Smooth muscle cell (in vitro differentiated cells): ENCODE data around the gene CTNND2. TPM values are rescaled to one million over a fixed set of nuclear protein-coding genes. Genes with fewer than 3 reads are reported as not detected.

Source experiments
- DNase-seq: peaks from one replicate; lab custom pipeline; 2025; ENCODE audit not compliant: unreplicated experiment; lab: John Stamatoyannopoulos, UW
- H2AFZ ChIP-seq: fragments of 200-600 bp; sonication (generic); 2 replicates; pipeline ENCODE4 v1.6.0; 2016; ENCODE audit warnings: antibody characterized with exemption, low read depth, mild to moderate bottlenecking
- H3F3A ChIP-seq: fragments of 200-600 bp; sonication (generic); 2 replicates; pipeline ENCODE4 v1.6.0; 2017; ENCODE audit warnings: antibody characterized with exemption, low read depth
- H3K27ac ChIP-seq: fragments of 200-600 bp; sonication (generic); 2 replicates; pipeline ENCODE4 v1.5.1; 2016; ENCODE audit warnings: low read depth, mild to moderate bottlenecking
- H3K27me3 ChIP-seq: fragments of 200-600 bp; sonication (generic); 2 replicates; pipeline ENCODE4 v1.6.1; 2016; ENCODE audit warnings: low read depth, mild to moderate bottlenecking
- H3K36me3 ChIP-seq: fragments of 200-600 bp; sonication (generic); 2 replicates; pipeline ENCODE4 v1.5.1; 2016; ENCODE audit warnings: low read depth
- H3K4me1 ChIP-seq: fragments of 200-600 bp; sonication (generic); 2 replicates; pipeline ENCODE4 v1.5.1; 2016; ENCODE audit warnings: low read depth
- H3K4me2 ChIP-seq: fragments of 200-600 bp; sonication (generic); 2 replicates; pipeline ENCODE4 v1.6.0; 2016; ENCODE audit warnings: mild to moderate bottlenecking
- H3K4me3 ChIP-seq: fragments of 200-600 bp; sonication (generic); 2 replicates; pipeline ENCODE4 v1.5.1; 2016; ENCODE audit warnings: mild to moderate bottlenecking
- H3K79me2 ChIP-seq: fragments of 200-600 bp; sonication (generic); 2 replicates; pipeline ENCODE4 v1.6.0; 2016; ENCODE audit warnings: low read depth, mild to moderate bottlenecking
- H3K9ac ChIP-seq: fragments of 200-600 bp; sonication (generic); 2 replicates; pipeline ENCODE4 v1.6.0; 2016; ENCODE audit warnings: low read depth
- H3K9me3 ChIP-seq: fragments of 200-600 bp; sonication (generic); replicated peaks from 2 replicates; pipeline ENCODE4 v1.5.1; 2016; ENCODE audit warnings: low read depth
- H4K20me1 ChIP-seq: fragments of 200-600 bp; sonication (generic); 2 replicates; pipeline ENCODE4 v1.6.0; 2016; ENCODE audit warnings: low read depth
- WGBS: methylation state at CpG from one replicate; pipeline ENCODE4 v1.1.7; 2016; ENCODE audit warnings: low lambda C conversion rate; 5-methylcytosine and 5-hydroxymethylcytosine counted together
- polyA plus RNA-seq: library from polyadenylated mRNA; unstranded; fragments of >200 nt; fragmentation: Nextera tagmentation; extraction: Ambion mirVana; gene quantifications from 2 replicates; pipeline ENCODE4 v1.2.1, GENCODE V29; 2016
- total RNA-seq: library from RNA; depleted of rRNA; stranded (reverse); fragments of >200 nt; gene quantifications from 2 replicates; pipeline ENCODE4 v1.2.3, GENCODE V29; 2014
- TF ChIP-seq, protein P1 (sequence below): fragments of 200-600 bp; sonication (generic); IDR thresholded peaks from 2 replicates; pipeline ENCODE4 v1.5.1; 2017; ENCODE audit warnings: borderline replicate concordance, mild to moderate bottlenecking, antibody characterized with exemption; ENCODE audit not compliant: insufficient read depth, poor library complexity, severe bottlenecking

CTNND2 gene
- total and polyA plus RNA-seq, 2 experiments from 2014 or later = 2.7 to 5.8 TPM

DNA sequence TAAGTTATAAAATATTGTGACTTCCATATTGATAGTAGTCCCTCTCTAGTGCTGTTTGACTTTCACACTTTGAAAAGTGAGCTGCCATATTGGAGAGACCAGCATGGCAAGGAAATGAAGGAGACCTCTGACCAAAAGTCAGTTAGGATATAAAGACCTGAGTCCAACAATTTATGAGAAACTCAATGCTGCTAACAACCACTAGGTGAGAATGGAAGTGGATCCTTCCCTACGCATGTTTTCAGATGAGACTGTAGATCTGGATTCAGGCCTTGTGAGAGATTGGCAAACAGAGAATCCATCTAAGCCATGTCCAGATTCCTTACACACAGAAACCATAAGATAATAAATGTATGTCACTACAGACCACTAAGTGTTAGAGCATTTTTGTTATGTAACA is 81.6 kb downstream of the CTNND2 start:
- no peak overlapping the region for H3K9ac ChIP-seq
- WGBS = 89% methylated on average over 1 of the region's 1 CpG
- H3K4me1 ChIP-seq = no peaks in the 10 kb centered on the region
- no peaks in the 10 kb centered on the region for H4K20me1 ChIP-seq
- no peak overlapping the region for H3K4me3 ChIP-seq
- H3F3A ChIP-seq = no peaks in the 10 kb centered on the region
- H3K9me3 ChIP-seq = peaks cover 3% of the 10 kb centered on the region
- H3K27ac ChIP-seq = no peak overlapping the region
- H3K27me3 ChIP-seq = no peaks in the 10 kb centered on the region
- no peaks in the 10 kb centered on the region for H3K79me2 ChIP-seq
- H3K4me2 ChIP-seq = no peak overlapping the region
- H3K36me3 ChIP-seq = no peaks in the 10 kb centered on the region
- TF ChIP-seq, protein P1, sequence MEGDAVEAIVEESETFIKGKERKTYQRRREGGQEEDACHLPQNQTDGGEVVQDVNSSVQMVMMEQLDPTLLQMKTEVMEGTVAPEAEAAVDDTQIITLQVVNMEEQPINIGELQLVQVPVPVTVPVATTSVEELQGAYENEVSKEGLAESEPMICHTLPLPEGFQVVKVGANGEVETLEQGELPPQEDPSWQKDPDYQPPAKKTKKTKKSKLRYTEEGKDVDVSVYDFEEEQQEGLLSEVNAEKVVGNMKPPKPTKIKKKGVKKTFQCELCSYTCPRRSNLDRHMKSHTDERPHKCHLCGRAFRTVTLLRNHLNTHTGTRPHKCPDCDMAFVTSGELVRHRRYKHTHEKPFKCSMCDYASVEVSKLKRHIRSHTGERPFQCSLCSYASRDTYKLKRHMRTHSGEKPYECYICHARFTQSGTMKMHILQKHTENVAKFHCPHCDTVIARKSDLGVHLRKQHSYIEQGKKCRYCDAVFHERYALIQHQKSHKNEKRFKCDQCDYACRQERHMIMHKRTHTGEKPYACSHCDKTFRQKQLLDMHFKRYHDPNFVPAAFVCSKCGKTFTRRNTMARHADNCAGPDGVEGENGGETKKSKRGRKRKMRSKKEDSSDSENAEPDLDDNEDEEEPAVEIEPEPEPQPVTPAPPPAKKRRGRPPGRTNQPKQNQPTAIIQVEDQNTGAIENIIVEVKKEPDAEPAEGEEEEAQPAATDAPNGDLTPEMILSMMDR = no peak
- no peak for DNase-seq
- H2AFZ ChIP-seq = no peak overlapping the region

DNA sequence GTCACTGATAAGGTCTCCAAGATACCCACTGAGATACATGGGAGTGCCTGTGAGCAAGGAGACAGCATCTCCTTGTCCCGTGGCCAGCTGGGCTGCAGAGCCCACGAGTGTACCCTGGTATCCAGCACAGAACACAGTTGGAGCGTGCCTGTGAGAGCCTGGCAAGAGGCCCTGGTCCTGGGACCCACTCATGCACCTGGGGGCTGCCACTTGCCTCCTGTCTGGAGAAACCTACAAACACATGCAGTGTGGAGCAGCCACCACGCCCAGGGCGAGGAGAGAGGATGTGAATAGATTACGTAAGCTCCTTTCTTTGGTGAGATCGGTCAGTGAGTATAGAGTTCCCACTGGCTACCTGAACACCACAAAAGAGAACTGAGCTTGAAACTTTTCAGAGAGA is 88.3 kb downstream of the CTNND2 start:
- Histone ChIP-seq H3K4me3 (no peak overlapping the region), H3K9me3 (no peaks in the 10 kb centered on the region), H3K36me3 (no peaks in the 10 kb centered on the region), H3F3A (no peaks in the 10 kb centered on the region), H4K20me1 (no peaks in the 10 kb centered on the region), H3K9ac (no peak overlapping the region), H2AFZ (no peak overlapping the region), H3K4me1 (no peaks in the 10 kb centered on the region), H3K27ac (no peak overlapping the region), H3K4me2 (no peak overlapping the region), H3K27me3 (no peaks in the 10 kb centered on the region), H3K79me2 (no peaks in the 10 kb centered on the region)
- WGBS = 66% methylated on average over 7 of the region's 7 CpGs
- DNase-seq = no peak
- TF ChIP-seq, protein P1 = no peak

DNA sequence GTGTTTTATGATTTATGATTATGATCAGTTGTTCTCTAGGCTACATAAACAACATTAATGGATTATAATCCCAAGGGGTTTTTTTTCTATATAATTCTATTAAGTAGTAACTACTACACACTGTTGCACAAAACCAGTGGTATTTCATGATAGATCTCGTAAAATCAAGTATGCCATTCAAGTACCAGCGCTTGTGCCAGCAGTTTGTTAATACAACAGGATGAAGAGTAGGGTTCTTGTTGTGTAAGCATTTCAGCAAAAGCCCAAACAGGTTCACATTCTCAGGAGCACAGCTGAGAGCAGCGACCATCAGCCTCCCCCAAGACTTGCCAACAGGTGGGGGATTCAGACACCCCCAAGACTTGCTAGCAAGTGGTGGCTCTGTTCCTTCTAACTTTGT is 88.8 kb downstream of the CTNND2 start:
- Histone ChIP-seq H3K9me3 (no peaks in the 10 kb centered on the region), H2AFZ (no peak overlapping the region), H3K36me3 (no peaks in the 10 kb centered on the region), H3K79me2 (no peaks in the 10 kb centered on the region), H3K27me3 (no peaks in the 10 kb centered on the region), H3F3A (no peaks in the 10 kb centered on the region), H3K4me2 (no peak overlapping the region), H3K9ac (no peak overlapping the region), H3K4me1 (no peaks in the 10 kb centered on the region), H3K27ac (no peak overlapping the region), H4K20me1 (no peaks in the 10 kb centered on the region), H3K4me3 (no peak overlapping the region)
- 98% methylated on average over 3 of the region's 3 CpGs for WGBS
- DNase-seq = no peak
- TF ChIP-seq, protein P1 = no peak

DNA sequence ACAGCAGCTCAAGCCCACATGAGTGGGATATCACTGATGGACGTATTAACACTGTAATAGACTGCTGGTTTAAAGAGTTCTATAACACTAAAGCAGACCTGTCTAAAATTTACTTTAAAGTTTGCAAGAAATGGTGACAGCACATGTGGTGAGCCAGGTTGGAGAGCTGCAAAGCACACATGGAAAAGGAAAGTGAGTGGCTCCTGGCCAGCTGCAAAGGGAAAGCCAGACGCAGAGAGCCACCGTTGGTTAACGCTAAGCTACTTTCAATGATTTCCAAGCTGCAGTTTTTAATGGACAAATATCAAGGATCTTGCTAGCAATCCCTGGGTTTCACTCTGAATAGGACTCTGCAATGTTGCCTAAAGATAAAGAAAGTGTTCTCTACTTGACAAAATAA is 89.9 kb downstream of the CTNND2 start:
- H3K4me3 ChIP-seq = no peak overlapping the region
- no peaks in the 10 kb centered on the region for H3K27me3 ChIP-seq
- no peak overlapping the region for H3K4me2 ChIP-seq
- H3K27ac ChIP-seq = no peak overlapping the region
- H4K20me1 ChIP-seq = no peaks in the 10 kb centered on the region
- H3K9ac ChIP-seq = no peak overlapping the region
- no peaks in the 10 kb centered on the region for H3K4me1 ChIP-seq
- H2AFZ ChIP-seq = no peak overlapping the region
- no peaks in the 10 kb centered on the region for H3K79me2 ChIP-seq
- H3K9me3 ChIP-seq = no peaks in the 10 kb centered on the region
- TF ChIP-seq, protein P1 = no peak
- H3K36me3 ChIP-seq = no peaks in the 10 kb centered on the region
- DNase-seq = no peak
- H3F3A ChIP-seq = no peaks in the 10 kb centered on the region
- whole genome bisulfite sequencing = 89% methylated on average over 4 of the region's 4 CpGs
